Psoas muscle (tissue), 8 donors: Measurements from ENCODE around the gene MYO9A. TPM values are rescaled to one million over a fixed set of nuclear protein-coding genes. Genes with fewer than 3 reads are reported as not detected.

ENCODE experiments used
- ATAC-seq, 4 donors: fragments of 200-7000 bp; cut with Tn5 transposase; one replicate each; pipeline ENCODE4 v1.9.1; 2020; ENCODE audit warnings: moderate library complexity in 3 of 4, mild to moderate bottlenecking in 2 of 4
- DNase-seq, 2 donors: peaks; one replicate each; pipeline ENCODE4 v3.0.0-alpha.2; 2020
- H3K27ac ChIP-seq: fragments of 200-600 bp; one replicate; pipeline ENCODE4 v1.8.0; 2022
- H3K27me3 ChIP-seq, 3 donors: fragments of 200-600 bp in 1 of 3; one replicate each; pipeline versions ENCODE4 v1.6.1 to v1.8.0; 2013 to 2022; ENCODE audit warnings: low read length in 2 of 3, mild to moderate bottlenecking in 2 of 3, moderate library complexity in 1 of 3; ENCODE audit not compliant: insufficient read depth in 3 of 3
- H3K36me3 ChIP-seq, 2 donors: fragments of 200-600 bp in 1 of 2; one replicate each; pipeline versions ENCODE4 v1.6.1 to v1.8.0; 2013 to 2022; ENCODE audit warnings: low read depth in 1 of 2, mild to moderate bottlenecking in 1 of 2, moderate library complexity in 1 of 2; ENCODE audit not compliant: insufficient read depth in 1 of 2
- H3K4me1 ChIP-seq: fragments of 200-600 bp; one replicate; pipeline ENCODE4 v1.8.0; 2022
- H3K4me3 ChIP-seq: fragments of 200-600 bp; one replicate; pipeline ENCODE4 v1.8.0; 2022; ENCODE audit warnings: mild to moderate bottlenecking
- H3K9me3 ChIP-seq: fragments of 200-600 bp; one replicate; pipeline ENCODE4 v1.8.0; 2022
- CTCF ChIP-seq: fragments of 200-600 bp; IDR thresholded peaks from one replicate; pipeline ENCODE4 v1.8.0; 2022; ENCODE audit warnings: antibody characterized with exemption
- WGBS, 3 donors: extraction: QIAGEN DNeasy Blood & Tissue Kit; methylation state at CpG; one replicate each; pipeline versions ENCODE4 v1.1.6 to v1.1.7; 2013; 5-methylcytosine and 5-hydroxymethylcytosine counted together
- intact Hi-C, 2 donors: fragments of 100-400 bp; cut with DNase I; formaldehyde crosslinking; loops; one replicate each; pipeline versions ENCODE4 v1.11.0 to v1.14.2; 2022
- polyA plus RNA-seq, 3 donors: library from polyadenylated mRNA; stranded (reverse); fragments of 200-250 nt; gene quantifications; one replicate each; pipeline ENCODE4 v1.2.3, GENCODE V29; 2013
- total RNA-seq, 4 donors: library from RNA; stranded (reverse); fragmentation: NEBNext Ultra II Directional in 2 of 4; extraction: Animal tissue kit (Norgen Biotek cat#: 25700) in 2 of 4; gene quantifications; one replicate each; pipeline versions ENCODE4 v1.2.1 to v1.2.4, GENCODE V29; 2021 to 2023
- donor health status: healthy with polysubstance abuse.
- donor health status: DM: no; HTN: no; CAD: no; lungs with moderate emphysema.
- donor health status: Bipolar disorder and iron deficiency.
- donor health status: healthy.
- donor health status: DM: yes; HTN: yes; CAD: no.
- donor health status: DM: no; HTN: no; CAD: no.
- donor health status: DM: no; HTN: no; CAD: no.
- donor health status: DM: yes; HTN: yes; CAD: no.

The MYO9A gene
- total and polyA plus RNA-seq, 7 donors = 3.4 to 28.4 (median 23.0) TPM

GRCh38 chr15:72163719-72164118 is 45.8 kb upstream of the MYO9A start:
- intact Hi-C loops = no loop called here
- WGBS, 3 donors = 65 to 90% (median 87%) methylated on average over 4 of the region's 4 CpGs
- ATAC-seq = no peak

DNA sequence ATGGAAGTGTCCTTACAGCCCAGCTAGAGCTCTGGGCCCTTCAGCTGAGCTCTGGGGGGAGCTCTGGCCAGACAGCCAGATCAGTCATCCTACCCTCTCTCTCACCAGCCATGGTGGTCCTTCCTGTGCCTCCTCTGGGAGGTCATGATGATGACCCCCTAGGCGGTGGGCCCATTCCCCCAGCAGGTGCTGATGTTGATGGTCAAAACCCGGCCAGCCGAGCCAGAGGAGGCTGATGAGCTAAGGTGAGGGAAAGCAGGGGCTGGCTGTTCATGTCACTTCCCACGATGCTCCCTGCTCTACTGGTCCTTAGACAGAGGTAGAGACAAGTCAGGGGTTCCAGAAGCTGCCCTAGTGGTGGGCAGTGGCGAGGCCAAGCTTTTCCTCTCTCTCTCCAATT is 44.6 kb upstream of the MYO9A start:
- H3K4me3 ChIP-seq = no peak overlapping the region
- no peak overlapping the region for H3K27ac ChIP-seq
- DNase-seq (no peak), ATAC-seq (no peak)
- H3K27me3 ChIP-seq = no peaks in the 10 kb centered on the region
- TF ChIP-seq CTCF = no peak
- H3K4me1 ChIP-seq = peaks cover 7% of the 10 kb centered on the region
- no peaks in the 10 kb centered on the region for H3K9me3 ChIP-seq
- H3K36me3 ChIP-seq = no peaks in the 10 kb centered on the region
- WGBS, 3 donors = 91 to 97% (median 96%) methylated on average over 5 of the region's 5 CpGs
- intact Hi-C loops = no loop called here

More at GRCh38 chr15:72163719-72164118, 45.8 kb upstream of the MYO9A start:
- no peaks in the 10 kb centered on the region for H3K36me3 ChIP-seq
- peaks cover 7% of the 10 kb centered on the region for H3K4me1 ChIP-seq
- TF ChIP-seq CTCF = no peak
- H3K4me3 ChIP-seq = no peak overlapping the region
- DNase-seq = no peak
- no peaks in the 10 kb centered on the region for H3K9me3 ChIP-seq
- no peaks in the 10 kb centered on the region for H3K27me3 ChIP-seq
- no peak overlapping the region for H3K27ac ChIP-seq

GRCh38 chr15:72161361-72162132 is 43.6 kb upstream of the MYO9A start:
- Histone ChIP-seq H3K27me3 (no peaks in the 10 kb centered on the region), H3K4me3 (no peak overlapping the region), H3K4me1 (peaks cover 7% of the 10 kb centered on the region), H3K27ac (peak overlapping the region; percentile 27), H3K9me3 (no peaks in the 10 kb centered on the region), H3K36me3 (no peaks in the 10 kb centered on the region)
- 42 to 52% (median 44%) methylated on average over 7 of the region's 7 CpGs for WGBS, 3 donors
- no peak for DNase-seq
- TF ChIP-seq CTCF = no peak
- intact Hi-C loops = no loop called here
- peak; percentile 33 to 60 (median 48) for ATAC-seq

GRCh38 chr15:72160696-72161245 is 42.8 kb upstream of the MYO9A start:
- no peak overlapping the region for H3K27ac ChIP-seq
- DNase-seq (no peak), ATAC-seq (no peak)
- intact Hi-C loops = no loop called here
- no peak overlapping the region for H3K4me3 ChIP-seq
- 79 to 88% (median 87%) methylated on average over 5 of the region's 5 CpGs for WGBS, 3 donors
- no peaks in the 10 kb centered on the region for H3K36me3 ChIP-seq
- H3K4me1 ChIP-seq = peaks cover 7% of the 10 kb centered on the region
- TF ChIP-seq CTCF = no peak
- no peaks in the 10 kb centered on the region for H3K27me3 ChIP-seq
- H3K9me3 ChIP-seq = no peaks in the 10 kb centered on the region
